ENCODE results near the gene CCSER2.
"Not testable (repeated sequence)": the region's sequence is repeated elsewhere in the genome, so short reads cannot be mapped to it uniquely, and the experiment has no call there.

CCSER2 gene

GRCh38 chr10:84452003-84452402, 123.6 kb downstream of the CCSER2 start:
- DNase-seq (ENCODE audit: low read depth): no peak

- no peak for DNase-seq (ENCODE audit: low read depth)
Observed at GRCh38 chr10:84453303-84453702, 124.9 kb downstream of the CCSER2 start.

GRCh38 chr10:84456126-84456525, 127.7 kb downstream of the CCSER2 start:
- DNase-seq (ENCODE audit: low read depth): no peak

GRCh38 chr10:84460520-84460919, 132.1 kb downstream of the CCSER2 start:
- no peak for DNase-seq (ENCODE audit: low read depth)

- no peak for DNase-seq (ENCODE audit: low read depth)
Observed at GRCh38 chr10:84469470-84469869, 141.1 kb downstream of the CCSER2 start.

- DNase-seq (ENCODE audit: low read depth): no peak
Observed at GRCh38 chr10:84473136-84473535, 144.7 kb downstream of the CCSER2 start.

- DNase-seq (ENCODE audit: low read depth): no peak
Observed at GRCh38 chr10:84477398-84478128, 149.2 kb downstream of the CCSER2 start.

GRCh38 chr10:84478151-84478550, 149.8 kb downstream of the CCSER2 start:
- DNase-seq (ENCODE audit: low read depth): no peak

GRCh38 chr10:84478679-84479078, 150.3 kb downstream of the CCSER2 start:
- DNase-seq (ENCODE audit: low read depth): no peak

GRCh38 chr10:84484541-84484940, 156.2 kb downstream of the CCSER2 start:
- DNase-seq (ENCODE audit: low read depth): no peak

- DNase-seq (ENCODE audit: low read depth): no peak
Observed at GRCh38 chr10:84493361-84493760, 165.0 kb downstream of the CCSER2 start.

GRCh38 chr10:84493951-84494848, 165.8 kb downstream of the CCSER2 start:
- no peak for DNase-seq (ENCODE audit: low read depth)

GRCh38 chr10:84494849-84495180, 166.4 kb downstream of the CCSER2 start:
- DNase-seq (ENCODE audit: low read depth): no peak

GRCh38 chr10:84497978-84498377, 169.6 kb downstream of the CCSER2 start:
- no peak for DNase-seq (ENCODE audit: low read depth)

- not testable (repeated sequence) for DNase-seq (ENCODE audit: low read depth)
Observed at GRCh38 chr10:84499039-84499438, 170.7 kb downstream of the CCSER2 start.

GRCh38 chr10:84499846-84500245, 171.5 kb downstream of the CCSER2 start:
- DNase-seq (ENCODE audit: low read depth): no peak

GRCh38 chr10:84510121-84510520, 181.7 kb downstream of the CCSER2 start:
- DNase-seq (ENCODE audit: low read depth): no peak

- no peak for DNase-seq (ENCODE audit: low read depth)
Observed at GRCh38 chr10:84511106-84511505, 182.7 kb downstream of the CCSER2 start.

- no peak for DNase-seq (ENCODE audit: low read depth)
Observed at GRCh38 chr10:84511709-84512285, 183.4 kb downstream of the CCSER2 start.

GRCh38 chr10:84517554-84517953, 189.2 kb downstream of the CCSER2 start:
- no peak for DNase-seq (ENCODE audit: low read depth)

GRCh38 chr10:84519235-84519634, 190.8 kb downstream of the CCSER2 start:
- no peak for DNase-seq (ENCODE audit: low read depth)

- no peak for DNase-seq (ENCODE audit: low read depth)
Observed at GRCh38 chr10:84521013-84521412, 192.6 kb downstream of the CCSER2 start.

GRCh38 chr10:84521468-84521867, 193.1 kb downstream of the CCSER2 start:
- DNase-seq (ENCODE audit: low read depth): no peak

Measured in stimulated activated CD4-positive, alpha-beta T cell treated with anti-CD3 and anti-CD28 coated beads, Interleukin-2, amount 100 ng/mL, for 4 hours (primary cell).